Hematopoietic multipotent progenitor cell treated with erythropoietin and hydrocortisone succinate and interleukin-3 and kit ligand, for 15 days (in vitro differentiated cells): ENCODE results near the gene RPS6KA2.

Experiments used
- DNase-seq: peaks from one replicate; pipeline ENCODE4 v3.0.0-alpha.2; 2015; ENCODE audit warnings: low spot score

RPS6KA2 gene

DNA sequence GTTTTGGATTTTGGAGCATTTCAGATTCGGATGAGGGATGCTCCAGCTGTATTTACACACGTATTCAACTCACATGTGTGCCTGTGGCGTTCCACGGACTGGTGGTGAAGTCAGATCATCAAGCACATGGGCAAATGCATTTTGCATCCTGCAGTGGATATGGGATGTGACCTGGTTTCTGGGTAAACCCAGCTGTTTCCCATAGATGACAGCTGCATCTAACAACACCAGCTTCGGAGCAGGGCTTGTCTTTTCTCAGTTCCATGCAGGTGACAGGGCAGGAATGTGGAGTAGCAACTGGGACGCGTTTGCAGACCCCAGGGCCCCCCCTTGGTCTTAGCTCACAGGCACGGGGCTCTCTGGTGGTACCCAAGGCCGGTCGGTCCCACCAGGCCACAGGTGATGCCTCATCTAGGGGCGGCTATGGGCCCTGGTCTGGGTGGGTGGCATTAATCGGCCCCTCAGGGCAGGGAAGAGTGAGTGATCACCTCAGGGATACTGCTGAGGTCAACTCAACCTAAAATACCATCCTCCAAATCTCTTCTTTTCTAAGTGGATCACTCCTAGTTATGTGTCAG is 123.8 kb downstream of the RPS6KA2 start:
- no peak for DNase-seq

DNA sequence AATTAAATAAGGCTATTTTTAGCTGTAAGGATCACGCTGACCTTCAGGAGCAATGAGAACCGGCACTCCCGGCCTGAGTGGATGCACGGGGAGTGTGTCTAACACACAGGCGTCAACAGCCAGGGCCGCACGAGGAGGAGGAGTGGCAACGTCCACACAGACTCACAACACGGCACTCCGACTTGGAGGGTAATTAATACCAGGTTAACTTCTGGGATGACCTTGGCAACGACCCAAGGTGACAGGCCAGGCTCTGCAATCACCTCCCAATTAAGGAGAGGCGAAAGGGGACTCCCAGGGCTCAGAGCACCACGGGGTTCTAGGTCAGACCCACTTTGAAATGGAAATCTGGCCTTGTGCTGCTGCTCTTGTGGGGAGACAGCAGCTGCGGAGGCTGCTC is 124.6 kb downstream of the RPS6KA2 start:
- DNase-seq: no peak

DNA sequence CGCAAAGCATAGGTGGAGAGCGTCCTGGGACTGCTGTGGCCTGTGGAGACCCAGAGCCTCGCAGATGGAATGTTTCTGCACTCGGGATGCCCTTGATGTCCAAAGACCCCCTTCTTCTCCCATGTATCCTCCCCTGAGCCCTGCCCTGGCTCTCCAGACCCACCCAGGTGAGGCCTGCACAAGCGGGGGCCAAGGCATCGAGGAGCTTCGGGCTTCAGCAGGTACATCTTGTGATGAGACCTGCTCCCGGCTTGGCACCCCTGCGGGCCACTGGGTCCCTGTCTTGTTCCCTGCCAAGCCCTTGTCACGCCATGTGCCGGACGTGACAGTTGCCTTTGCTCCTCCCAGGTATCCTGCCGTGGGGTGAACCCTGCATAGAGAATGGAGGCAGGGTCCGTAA is 125.8 kb downstream of the RPS6KA2 start:
- no peak for DNase-seq

DNA sequence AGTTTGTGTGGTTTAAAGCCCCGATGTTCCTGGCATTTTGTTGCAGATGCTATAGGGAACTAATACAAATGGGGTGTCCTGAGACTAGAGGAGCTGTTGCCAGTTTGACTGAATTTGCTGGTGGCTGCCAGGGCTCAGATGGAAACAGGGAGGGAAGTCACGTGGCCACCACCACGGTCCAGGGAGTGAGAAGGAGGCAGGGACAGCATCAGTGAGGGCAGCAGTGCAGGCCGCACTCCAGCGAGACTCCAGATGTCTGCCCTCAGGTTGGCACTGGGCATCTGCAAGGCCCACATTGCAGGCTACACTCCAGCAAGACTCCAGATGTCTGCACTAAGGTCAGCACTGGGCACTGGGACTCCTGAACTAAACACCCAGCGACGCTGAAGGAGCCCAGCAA is 126.8 kb downstream of the RPS6KA2 start:
- DNase-seq: no peak

DNA sequence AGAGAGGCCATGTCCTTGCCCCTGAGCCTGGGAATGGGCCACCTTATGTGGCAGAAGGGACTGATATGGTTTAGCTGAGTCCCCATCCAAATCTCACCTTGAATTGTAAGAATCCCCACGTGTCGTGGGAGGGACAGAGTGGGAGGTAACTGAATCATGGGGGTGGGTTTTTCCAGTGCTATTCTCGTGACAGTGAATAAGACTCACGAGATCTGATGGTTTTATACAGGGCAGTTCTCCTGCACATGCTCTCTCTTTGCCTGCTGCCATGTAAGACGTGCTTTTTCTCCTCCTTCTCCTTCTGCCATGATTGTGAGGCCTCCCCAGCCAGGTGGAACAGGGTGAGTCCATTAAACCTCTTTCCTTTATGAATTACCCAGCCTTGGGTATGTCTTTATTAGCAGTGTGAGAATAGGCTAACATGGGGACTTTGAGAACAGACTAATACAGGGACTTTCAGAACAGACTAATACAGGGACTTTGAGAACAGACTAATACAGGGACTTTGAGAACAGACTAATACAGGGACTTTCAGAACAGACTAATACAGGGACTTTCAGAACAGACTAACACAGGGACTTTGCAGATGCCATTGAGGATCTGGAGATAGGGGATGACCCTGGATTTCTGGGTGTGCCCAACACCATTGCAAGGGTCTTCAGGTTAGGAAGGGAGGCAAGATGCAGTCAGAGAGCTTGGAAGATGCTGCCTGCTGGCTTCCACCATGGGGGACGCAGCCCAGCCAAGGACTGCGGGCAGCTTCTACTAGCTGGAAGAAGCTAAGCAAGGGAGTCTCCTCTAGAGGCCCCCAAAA is 127.5 kb downstream of the RPS6KA2 start:
- no peak for DNase-seq

DNA sequence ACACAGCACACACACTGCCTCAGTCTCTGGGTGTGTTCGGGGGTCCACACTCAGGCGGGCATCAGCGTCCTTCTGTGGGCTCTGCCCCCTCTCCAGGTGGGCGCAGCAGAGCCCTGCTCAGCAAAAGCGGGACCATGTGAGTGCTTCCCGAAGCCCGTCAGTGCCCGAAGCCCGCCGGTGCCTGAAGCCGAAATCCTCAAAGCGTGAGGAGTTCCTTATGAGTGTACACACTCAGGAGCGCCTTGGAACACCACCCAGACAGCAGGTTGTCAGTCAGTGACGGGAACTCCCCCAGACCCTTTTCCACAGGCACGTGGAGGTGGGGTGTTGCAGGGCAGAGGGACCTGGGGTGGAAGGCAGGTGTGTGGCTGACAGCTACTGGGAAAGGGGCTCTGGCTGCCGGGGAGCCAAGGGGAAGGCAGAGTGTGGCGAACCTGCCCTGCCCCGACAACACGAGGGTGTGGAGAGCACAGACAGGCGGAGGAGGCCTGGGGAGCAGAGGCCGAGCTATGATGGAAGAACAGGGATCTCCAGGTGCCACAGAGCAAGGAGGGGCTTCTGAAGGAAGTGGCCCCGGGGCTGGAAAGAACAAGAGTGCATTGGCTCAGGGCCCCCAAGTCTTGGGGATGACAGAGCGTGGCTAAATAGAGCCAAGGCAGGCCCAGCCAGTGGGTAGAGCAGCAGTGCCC is 128.2 kb downstream of the RPS6KA2 start:
- DNase-seq: no peak

DNA sequence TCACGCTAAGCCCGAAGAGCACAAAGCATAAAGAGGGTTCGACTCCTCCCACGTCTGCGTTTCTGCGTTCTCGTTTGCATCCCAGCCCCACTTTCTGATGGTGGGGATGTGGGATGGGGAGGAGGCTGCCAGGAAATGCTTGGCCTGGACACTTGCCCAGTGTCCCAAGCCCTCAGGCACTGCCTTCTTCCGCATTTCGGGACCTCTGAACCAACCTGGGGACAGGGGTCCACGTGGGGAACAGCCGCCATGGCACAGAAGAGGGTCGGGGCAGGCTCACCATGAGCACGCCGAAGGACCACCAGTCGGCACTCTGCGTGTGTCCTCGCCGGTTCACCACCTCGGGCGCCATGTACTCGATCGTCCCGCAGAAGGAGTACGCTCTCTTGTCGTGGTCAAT is 128.8 kb downstream of the RPS6KA2 start:
- DNase-seq: no peak

DNA sequence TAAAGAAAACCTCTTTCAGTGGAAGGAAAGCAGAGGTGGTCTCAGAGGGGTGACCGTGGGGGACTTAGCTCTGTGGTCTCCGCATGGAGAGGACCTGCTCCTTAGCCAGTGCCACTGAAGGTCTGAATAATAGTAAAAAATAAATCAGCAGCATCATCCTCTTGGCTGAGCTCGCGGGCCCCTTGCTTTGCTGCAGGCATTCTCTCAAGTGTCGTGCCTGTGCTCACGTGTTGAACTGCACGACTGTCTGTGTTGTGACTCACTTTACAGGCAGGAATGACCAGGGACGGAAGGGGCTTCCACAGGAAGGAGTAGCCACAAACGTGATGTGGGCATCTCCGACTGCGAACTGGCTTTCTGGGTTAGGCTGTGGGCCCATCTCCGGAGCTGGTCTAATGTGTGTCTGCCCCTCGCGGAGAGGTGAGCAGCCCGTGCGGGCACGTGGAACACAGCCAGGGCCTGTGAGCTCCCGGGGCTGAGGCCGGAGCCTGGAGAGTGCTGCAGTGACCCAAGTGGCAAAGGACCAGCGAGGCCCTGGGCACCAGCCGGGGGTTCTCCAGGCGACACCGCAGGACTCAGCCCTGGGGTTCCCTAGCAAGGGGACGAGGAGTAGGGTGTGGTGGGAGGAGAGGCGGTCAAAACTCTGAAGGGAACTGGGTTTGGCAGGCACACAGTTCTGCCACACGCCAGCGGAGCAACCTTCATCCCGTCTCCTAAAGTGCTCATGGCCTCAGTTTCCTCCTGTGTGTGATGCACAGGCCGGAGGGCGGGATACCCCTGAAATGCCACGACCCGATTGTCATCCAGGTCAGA is 129.8 kb downstream of the RPS6KA2 start:
- DNase-seq: no peak

DNA sequence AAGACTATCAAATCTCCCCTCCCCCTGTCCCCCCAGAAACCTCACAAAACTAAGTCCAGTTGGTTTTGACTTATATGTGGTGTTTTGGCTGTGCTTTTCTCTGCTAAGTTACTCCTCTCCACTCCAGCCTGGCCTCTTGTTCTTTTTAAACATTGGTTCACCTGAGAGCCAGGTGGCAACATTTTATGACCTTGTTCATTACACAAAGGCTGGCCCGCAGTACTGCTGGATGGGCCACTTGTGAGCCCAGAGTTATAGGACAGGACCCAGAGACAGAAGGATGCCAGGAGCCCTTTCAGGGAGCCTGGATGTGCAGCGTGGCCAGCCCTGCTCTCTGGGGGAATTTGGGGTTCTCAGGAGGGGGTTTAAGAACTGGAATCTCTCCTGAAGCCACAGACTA is 130.6 kb downstream of the RPS6KA2 start:
- no peak for DNase-seq

DNA sequence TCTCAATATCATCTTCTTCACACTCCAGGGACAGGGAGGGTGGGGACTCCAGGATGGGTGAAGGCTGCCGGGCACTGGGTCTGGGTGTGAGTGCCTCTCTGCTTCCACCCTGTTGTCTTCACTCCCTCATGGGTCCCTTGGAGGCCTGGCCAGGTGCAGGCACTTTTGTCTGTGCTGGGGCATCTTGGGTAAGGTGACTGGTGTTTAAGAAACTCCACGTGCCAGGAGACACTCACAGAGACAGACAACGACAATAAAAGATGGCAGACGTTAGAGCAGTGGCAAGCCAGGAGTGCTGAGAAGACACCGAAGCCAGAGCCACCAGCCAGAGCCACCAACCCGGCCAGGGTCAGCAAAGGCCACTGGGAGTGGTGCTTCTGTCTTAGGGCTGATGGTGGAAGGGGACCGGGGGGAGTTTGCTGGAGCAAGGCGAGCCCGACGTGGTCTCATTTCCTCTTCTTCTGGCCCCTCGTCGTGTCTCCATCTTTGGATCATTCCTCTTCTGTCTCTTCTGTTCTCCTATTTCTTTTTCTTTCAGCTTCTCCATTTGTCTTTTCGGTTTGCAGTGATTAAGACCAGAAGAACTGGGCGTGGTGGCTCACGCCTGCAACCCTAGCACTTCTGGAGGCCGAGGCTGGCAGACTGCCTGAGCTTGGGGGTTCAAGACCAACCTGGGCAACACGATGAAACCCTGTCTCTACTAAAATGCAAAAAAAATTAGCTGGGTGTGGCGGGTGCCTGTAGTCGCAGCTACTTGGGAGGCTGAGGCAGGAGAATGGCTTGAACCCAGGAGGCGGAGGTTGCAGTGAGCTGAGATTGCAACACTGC is 131.3 kb downstream of the RPS6KA2 start:
- no peak for DNase-seq

DNA sequence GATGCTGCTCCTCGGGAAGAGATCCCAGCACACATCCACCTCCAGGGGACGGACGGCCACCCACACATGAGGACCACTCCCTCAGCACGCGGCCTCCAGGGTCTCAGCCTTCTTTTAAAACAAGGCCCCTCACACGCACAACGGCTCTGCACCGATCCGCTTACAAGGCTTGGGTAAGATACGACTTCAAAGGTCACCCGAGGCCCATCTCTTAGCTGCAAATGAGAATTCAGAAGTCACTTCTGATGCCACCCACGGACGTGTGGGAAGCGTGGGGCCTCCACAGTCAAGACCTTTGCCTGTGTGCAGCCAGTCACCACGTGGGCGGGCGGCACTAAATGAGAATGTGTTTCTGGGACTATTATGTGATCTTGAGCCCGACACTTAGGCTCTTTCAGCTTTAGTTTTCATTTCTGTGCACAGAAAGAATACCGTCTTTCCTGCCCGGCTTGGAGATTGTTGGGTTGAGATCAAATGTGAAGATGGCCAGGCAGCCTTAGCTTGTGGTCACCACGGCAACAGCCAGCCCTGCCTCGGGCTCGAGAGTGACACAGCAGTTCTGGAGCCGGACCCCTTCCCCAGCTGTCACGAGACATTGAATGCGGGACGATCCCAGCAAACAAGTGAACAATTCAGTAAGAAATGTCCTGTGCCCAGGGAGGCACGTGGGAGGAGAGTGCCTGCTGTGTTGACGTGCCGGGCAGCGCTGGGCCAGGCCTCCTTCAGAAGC is 132.1 kb downstream of the RPS6KA2 start:
- no peak for DNase-seq

DNA sequence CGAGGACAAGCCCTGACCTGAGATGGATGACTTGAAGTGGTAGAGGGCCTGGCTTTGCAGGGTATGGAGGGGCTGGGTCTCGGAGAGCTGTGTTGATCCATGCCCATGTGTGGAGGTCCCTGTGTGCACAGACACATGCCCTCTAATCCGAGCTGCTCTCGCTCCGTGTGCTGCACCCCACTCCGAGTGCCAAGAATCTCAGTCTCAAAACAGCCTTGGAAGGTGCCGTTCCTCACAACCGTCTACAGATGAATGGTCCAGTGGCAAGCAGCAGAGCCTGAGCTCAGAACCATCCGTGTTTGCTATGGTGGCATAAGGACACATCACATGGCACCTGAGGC is 133.0 kb downstream of the RPS6KA2 start:
- no peak for DNase-seq

DNA sequence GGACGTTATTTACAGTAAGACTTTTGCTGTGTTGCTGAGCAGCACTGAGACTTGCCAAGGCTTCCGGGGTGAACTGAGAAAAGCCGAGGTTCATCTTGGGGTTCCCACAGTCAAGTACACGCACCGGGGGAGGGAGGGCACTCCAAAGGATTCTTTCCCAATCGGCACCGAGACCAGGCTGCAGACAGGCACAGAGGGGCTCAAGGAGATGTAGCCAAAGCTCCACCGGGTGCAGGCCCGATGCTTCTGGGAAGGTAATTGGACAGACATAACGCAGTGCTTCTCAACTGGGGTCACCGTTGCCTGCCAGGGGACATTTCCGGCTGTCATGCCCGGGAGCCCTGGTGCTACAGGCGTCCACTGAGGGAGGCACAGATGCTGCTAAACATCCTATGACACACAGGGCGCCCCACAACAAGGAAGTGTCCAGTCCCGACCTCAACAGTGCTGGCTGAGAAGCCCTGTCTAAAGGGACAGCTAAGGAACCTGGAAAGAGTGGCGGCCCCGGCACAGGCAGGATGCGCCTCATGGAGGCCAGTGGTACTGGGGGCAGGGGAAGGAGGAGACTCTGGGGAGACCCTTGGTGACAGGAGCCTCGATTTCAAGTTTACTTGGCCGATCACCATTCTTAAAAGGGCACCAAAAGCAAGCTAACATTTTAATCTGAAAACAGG is 133.5 kb downstream of the RPS6KA2 start:
- DNase-seq: no peak

DNA sequence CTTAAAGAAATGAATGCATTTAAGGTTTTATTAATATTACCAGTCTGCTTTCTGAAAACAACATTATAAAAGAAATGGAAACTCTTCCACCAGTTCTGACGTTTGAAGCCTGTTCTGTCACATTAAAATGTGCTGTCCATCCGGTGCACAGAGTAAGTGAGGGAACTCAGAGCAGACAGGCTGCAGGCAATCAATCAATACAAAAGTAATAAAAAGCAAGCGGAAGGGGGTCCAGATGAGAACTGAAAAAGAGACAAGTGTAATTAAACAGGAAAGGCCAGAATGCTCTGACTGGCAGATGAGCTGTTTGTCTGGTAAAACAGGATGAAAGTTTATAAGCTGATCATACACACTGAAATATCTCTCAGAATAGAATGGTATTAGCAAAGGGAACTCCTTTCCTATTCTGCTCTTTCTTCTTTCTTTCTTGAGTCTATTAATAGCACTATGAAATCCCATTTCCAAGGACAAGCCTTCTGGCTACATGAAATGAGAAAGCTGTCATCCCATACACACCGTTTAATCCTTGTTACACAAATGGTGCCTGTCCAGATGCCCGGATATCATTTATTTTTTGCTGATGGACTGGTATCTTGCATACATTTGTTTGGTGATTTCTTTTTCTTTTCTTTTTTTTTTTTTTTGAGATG is 134.8 kb downstream of the RPS6KA2 start:
- no peak for DNase-seq

DNA sequence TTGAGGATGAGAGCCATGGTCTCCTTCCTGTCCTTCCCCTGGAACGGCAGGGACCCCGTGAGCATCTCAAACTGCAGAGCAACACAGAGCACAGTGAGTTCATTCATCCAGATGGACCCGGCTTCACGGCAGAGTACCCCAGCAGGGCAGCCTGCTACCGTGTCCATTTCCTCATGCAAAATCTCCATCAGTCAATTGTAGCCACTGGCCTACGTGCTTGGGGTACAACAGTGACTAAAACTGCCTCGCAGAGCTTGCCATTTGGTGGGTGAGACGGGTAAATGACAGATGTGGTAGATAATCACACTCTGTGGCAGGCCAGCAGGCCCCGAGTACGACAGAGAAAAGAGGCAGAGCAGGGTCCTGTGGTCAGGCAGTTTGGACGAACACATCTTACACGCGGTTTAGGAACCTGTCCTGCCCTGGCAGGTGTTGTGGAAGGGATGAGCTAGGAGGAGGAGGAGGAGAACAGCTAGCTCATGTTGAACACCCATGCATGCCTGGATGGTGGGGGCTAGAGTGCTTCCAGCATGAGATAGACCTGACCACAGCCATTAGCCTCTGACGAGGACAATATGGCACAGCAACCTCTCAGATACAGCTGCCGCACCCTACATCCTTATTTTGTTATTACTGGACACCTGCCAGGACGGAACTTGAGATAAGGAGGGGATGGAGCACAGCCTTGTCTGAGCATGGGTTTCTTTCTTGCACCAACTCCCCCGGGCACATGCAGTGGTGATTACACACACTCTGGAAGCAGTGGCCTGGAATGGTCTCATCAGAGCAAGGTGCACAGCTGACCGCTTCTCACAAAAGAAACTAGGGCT is 136.2 kb downstream of the RPS6KA2 start:
- DNase-seq: no peak

DNA sequence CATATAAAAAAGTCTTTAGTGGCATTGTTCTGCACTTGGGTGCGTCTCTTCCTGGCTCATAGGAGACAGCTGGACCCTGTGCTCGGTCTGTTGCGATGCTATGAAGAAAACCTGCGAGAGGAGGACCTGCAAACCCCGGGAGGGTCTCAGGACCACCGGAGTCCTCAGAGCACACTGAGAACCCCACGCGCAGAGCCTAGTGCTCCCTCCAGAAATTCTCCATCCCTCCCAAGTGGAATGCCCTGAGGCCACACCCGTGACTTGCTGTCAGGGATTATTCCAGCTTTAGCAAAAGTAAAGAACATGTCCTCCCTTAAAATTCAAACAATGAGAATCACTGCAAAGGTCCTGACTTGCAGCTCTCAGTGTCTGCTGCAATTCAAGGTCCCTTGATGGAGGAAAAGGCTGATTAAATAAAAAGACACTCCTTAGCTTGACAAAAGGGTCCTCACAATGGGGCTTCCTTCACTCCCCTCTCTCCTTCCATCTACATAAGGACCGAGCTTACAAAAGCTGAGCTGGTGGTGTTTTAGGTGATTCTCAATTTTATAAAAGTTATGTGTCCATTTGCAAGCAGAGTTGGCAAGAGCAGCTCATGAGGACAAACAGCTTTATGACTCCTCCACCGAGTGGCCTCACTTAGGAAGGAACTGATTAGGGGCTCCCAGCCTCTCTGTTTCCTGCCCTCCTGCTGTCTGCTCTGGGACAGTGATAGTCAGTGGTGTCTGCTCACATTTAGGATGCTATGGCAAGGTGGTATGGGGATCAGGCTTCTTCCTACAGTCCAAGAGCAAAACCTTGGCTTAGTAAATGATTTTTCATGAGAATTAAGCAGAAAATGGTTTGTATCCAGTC is 137.5 kb downstream of the RPS6KA2 start:
- DNase-seq: no peak

DNA sequence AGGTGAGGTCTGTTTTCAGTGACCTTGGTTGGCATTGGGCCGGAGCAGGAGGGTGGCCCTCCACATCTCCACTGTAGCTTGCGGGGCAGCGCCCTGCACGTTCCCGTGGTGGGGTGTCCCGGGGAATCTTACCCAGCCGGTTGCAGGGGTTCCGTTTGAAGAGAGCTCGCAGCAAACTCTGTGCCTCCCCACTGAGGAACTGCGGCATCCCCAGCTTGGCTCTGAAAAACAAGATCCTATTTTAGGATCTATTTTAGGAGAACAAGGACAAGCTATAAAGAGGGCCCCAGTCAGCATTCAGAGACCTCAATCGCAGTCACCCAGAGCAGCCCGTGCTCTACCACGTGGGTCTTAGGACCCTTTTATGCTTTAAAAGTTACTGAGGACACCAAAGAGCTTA is 138.3 kb downstream of the RPS6KA2 start:
- DNase-seq: no peak

DNA sequence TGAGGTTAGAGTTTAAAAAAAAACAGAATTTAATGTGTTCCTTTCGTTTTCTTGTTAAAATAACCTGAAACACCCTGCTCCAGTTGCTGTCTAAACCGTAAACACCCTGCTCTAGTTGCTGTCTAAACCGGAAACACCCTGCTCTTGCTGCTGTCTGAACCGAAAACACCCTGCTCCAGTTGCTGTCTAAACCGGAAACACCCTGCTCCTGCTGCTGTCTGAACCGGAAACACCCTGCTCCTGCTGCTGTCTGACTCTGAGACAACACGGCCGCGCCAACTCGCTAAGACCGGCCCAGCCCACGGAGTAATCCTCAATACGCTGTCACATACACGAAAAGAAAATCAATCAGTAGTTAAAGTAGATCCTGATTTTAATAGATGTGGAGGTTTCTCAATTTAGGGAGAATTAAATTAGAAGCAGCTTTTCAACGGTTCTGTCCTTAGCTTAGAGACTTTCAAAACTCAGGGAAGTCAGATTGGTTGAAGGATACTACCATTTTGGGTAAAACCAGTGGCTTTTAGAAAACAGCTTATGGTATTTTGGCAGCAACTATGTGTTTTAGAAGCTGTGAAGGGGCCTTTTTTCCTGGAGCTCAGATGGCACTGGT is 138.9 kb downstream of the RPS6KA2 start:
- DNase-seq: peak; percentile 2
